ENCODE results near the gene TSPEAR.

- TF ChIP-seq CTCF (IDR thresholded peaks at IDR 0.05) (no peak), POLR2AphosphoS5 (IDR thresholded peaks at IDR 0.05; ENCODE audit: low read depth, low read length) (no peak)
These were observed 217.0 kb downstream of the TSPEAR start for GRCh38 chr21:44494418-44494817.
